Measurements from ENCODE around the gene PHC2.
"Not testable (repeated sequence)": the region's sequence is repeated elsewhere in the genome, so short reads cannot be mapped to it uniquely, and the experiment has no call there.

PHC2 gene

GRCh38 chr1:33295023-33295422 lies 135.9 kb downstream of the PHC2 start:
- TF ChIP-seq CTCF (IDR thresholded peaks at IDR 0.05; ENCODE audit: borderline replicate concordance, insufficient read depth, low read depth, low read length) = no peak
- no peak overlapping the region for H3K4me3 ChIP-seq (ENCODE audit: low read depth, low read length)

- no peak overlapping the region for H3K4me3 ChIP-seq (ENCODE audit: low read depth, low read length)
- TF ChIP-seq CTCF (IDR thresholded peaks at IDR 0.05; ENCODE audit: borderline replicate concordance, insufficient read depth, low read depth, low read length) = no peak
These were observed 136.6 kb downstream of the PHC2 start for GRCh38 chr1:33294071-33295010.

GRCh38 chr1:33292726-33293340 lies 138.1 kb downstream of the PHC2 start:
- no peak overlapping the region for H3K4me3 ChIP-seq (ENCODE audit: low read depth, low read length)
- no peak for TF ChIP-seq CTCF (IDR thresholded peaks at IDR 0.05; ENCODE audit: borderline replicate concordance, insufficient read depth, low read depth, low read length)

GRCh38 chr1:33290615-33291014 lies 140.3 kb downstream of the PHC2 start:
- not testable (repeated sequence) for H3K4me3 ChIP-seq (ENCODE audit: low read depth, low read length)

- no peak overlapping the region for H3K4me3 ChIP-seq (ENCODE audit: low read depth, low read length)
- no peak for TF ChIP-seq CTCF (IDR thresholded peaks at IDR 0.05; ENCODE audit: borderline replicate concordance, insufficient read depth, low read depth, low read length)
These were observed 141.1 kb downstream of the PHC2 start for GRCh38 chr1:33289858-33290154.

- H3K4me3 ChIP-seq (ENCODE audit: low read depth, low read length) = no peak overlapping the region
- TF ChIP-seq CTCF (IDR thresholded peaks at IDR 0.05; ENCODE audit: borderline replicate concordance, insufficient read depth, low read depth, low read length) = no peak
These were observed 141.7 kb downstream of the PHC2 start for GRCh38 chr1:33288976-33289857.

- H3K4me3 ChIP-seq (ENCODE audit: low read depth, low read length) = no peak overlapping the region
- no peak for TF ChIP-seq CTCF (IDR thresholded peaks at IDR 0.05; ENCODE audit: borderline replicate concordance, insufficient read depth, low read depth, low read length)
These were observed 143.6 kb downstream of the PHC2 start for GRCh38 chr1:33287317-33287716.
